Activated B cell treated with CpG ODN at 0.5 μM for 24 hours (primary cell): ENCODE results near the gene WAPL. TPM values are rescaled to one million over a fixed set of nuclear protein-coding genes. Genes with fewer than 3 reads are reported as not detected.
"Not testable (repeated sequence)": the region's sequence is repeated elsewhere in the genome, so short reads cannot be mapped to it uniquely, and the experiment has no call there.

Source experiments
- ATAC-seq: fragments of 200-7000 bp; cut with Tn5 transposase; one replicate; pipeline ENCODE4 v1.10.0; 2021; ENCODE audit warnings: low read depth, mild to moderate bottlenecking, moderate library complexity
- CTCF ChIA-PET: fragments of 350-600 bp; sonication (Branson Sonifier 250); formaldehyde crosslinking; loops from one replicate; lab custom pipeline; 2021; ENCODE audit warnings: antibody characterized with exemption; lab: Charles Lee
- POLR2A ChIA-PET: fragments of 350-600 bp; sonication (Branson Sonifier 250); formaldehyde crosslinking; loops from one replicate; lab custom pipeline; 2021; ENCODE audit warnings: antibody characterized with exemption; lab: Charles Lee
- DNase-seq: peaks from one replicate; pipeline ENCODE4 v3.0.0; 2022
- H3K27ac Mint-ChIP-seq: one replicate; pipeline ENCODE4 v1.8.0; 2020; ENCODE audit warnings: mixed read lengths
- H3K27me3 Mint-ChIP-seq: one replicate; pipeline ENCODE4 v1.8.0; 2021; ENCODE audit warnings: mixed read lengths
- H3K36me3 Mint-ChIP-seq: one replicate; pipeline ENCODE4 v1.8.0; 2021; ENCODE audit warnings: low read depth, mixed read lengths
- H3K4me1 Mint-ChIP-seq: one replicate; pipeline ENCODE4 v1.8.0; 2021; ENCODE audit warnings: mixed read lengths
- H3K4me3 Mint-ChIP-seq: one replicate; pipeline ENCODE4 v1.8.0; 2020; ENCODE audit warnings: mild to moderate bottlenecking, mixed read lengths
- H3K9me3 Mint-ChIP-seq: one replicate; pipeline ENCODE4 v1.8.0; 2020; ENCODE audit warnings: mixed read lengths
- CTCF ChIP-seq: fragments of 200-600 bp; IDR thresholded peaks from one replicate; pipeline ENCODE4 v1.8.0; 2022; ENCODE audit warnings: antibody characterized with exemption, mild to moderate bottlenecking
- intact Hi-C: fragments of 100-400 bp; cut with micrococcal nuclease; formaldehyde crosslinking; loops from one replicate; pipeline ENCODE4 v1.15.1; 2024
- total RNA-seq: library from RNA; stranded (reverse); gene quantifications from 2 replicates; pipeline ENCODE4 v1.2.3, GENCODE V29; 2022

Gene WAPL
- total RNA-seq: 35.9 and 38.5 TPM in 2 replicates

- ChIA-PET CTCF (no interaction called here), POLR2A (interaction anchor here (0.7 to 2.6 kb wide), 3 partner anchors 14 to 543 kb away, joined by 3 to 17 read pairs (median 4); no protein-coding TSS in a partner anchor)
- TF ChIP-seq CTCF: no peak
- intact Hi-C loops: loop anchor here (1.0 to 10.0 kb wide), 8 partner anchors 14 to 573 kb away; partner anchors contain the start of genes GLUD1 and SHLD2
- DNase-seq (peak; percentile 94), ATAC-seq (peak; percentile 91)
- peaks cover 41% of the 10 kb centered on the region for H3K4me1 Mint-ChIP-seq
- H3K27me3 Mint-ChIP-seq: peaks cover 5% of the 10 kb centered on the region
- no peaks in the 10 kb centered on the region for H3K9me3 Mint-ChIP-seq
- H3K4me3 Mint-ChIP-seq: peak within 1 kb of the TSS; percentile 92
- peaks cover 25% of the 10 kb centered on the region for H3K36me3 Mint-ChIP-seq
- peak within 1 kb of the TSS; percentile 80 for H3K27ac Mint-ChIP-seq
These were observed at the start of gene WAPL for GRCh38 chr10:86521678-86522509. TSS of gene WAPL (minus strand) at chr10:86521792. CDS start at chr10:86518069, 3,723 bp downstream.

GRCh38 chr10:86569335-86569734, 47.7 kb upstream of the WAPL start:
- no peak overlapping the region for H3K27ac Mint-ChIP-seq
- DNase-seq: no peak
- ATAC-seq: no peak
- peaks cover 11% of the 10 kb centered on the region for H3K27me3 Mint-ChIP-seq
- intact Hi-C loops: no loop called here
- CTCF ChIA-PET: no interaction called here
- POLR2A ChIA-PET: no interaction called here
- H3K9me3 Mint-ChIP-seq: peaks cover 3% of the 10 kb centered on the region
- TF ChIP-seq CTCF: no peak
- H3K4me3 Mint-ChIP-seq: no peak overlapping the region
- H3K4me1 Mint-ChIP-seq: no peaks in the 10 kb centered on the region
- H3K36me3 Mint-ChIP-seq: no peaks in the 10 kb centered on the region

GRCh38 chr10:86566518-86566917, 44.9 kb upstream of the WAPL start:
- H3K27me3 Mint-ChIP-seq: peaks cover 11% of the 10 kb centered on the region
- H3K36me3 Mint-ChIP-seq, H3K27ac Mint-ChIP-seq, H3K4me3 Mint-ChIP-seq, H3K4me1 Mint-ChIP-seq, intact Hi-C loops, H3K9me3 Mint-ChIP-seq, CTCF ChIA-PET, ATAC-seq, POLR2A ChIA-PET, DNase-seq: not testable (repeated sequence)

- POLR2A ChIA-PET, DNase-seq, H3K4me3 Mint-ChIP-seq, H3K27ac Mint-ChIP-seq, ATAC-seq, H3K9me3 Mint-ChIP-seq, CTCF ChIA-PET, H3K36me3 Mint-ChIP-seq, intact Hi-C loops, H3K4me1 Mint-ChIP-seq: not testable (repeated sequence)
- peaks cover 11% of the 10 kb centered on the region for H3K27me3 Mint-ChIP-seq
These were observed 41.7 kb upstream of the WAPL start for GRCh38 chr10:86563338-86563737.

- intact Hi-C loops, H3K4me1 Mint-ChIP-seq, POLR2A ChIA-PET, H3K4me3 Mint-ChIP-seq, CTCF ChIA-PET, DNase-seq, H3K27ac Mint-ChIP-seq, H3K36me3 Mint-ChIP-seq, ATAC-seq, H3K9me3 Mint-ChIP-seq, H3K27me3 Mint-ChIP-seq: not testable (repeated sequence)
These were observed 37.1 kb upstream of the WAPL start for GRCh38 chr10:86558695-86559094.

GRCh38 chr10:86556933-86557649, 35.5 kb upstream of the WAPL start:
- no peak for TF ChIP-seq CTCF
- ChIA-PET CTCF (no interaction called here), POLR2A (no interaction called here)
- H3K27ac Mint-ChIP-seq: no peak overlapping the region
- no peaks in the 10 kb centered on the region for H3K4me1 Mint-ChIP-seq
- DNase-seq (no peak), ATAC-seq (no peak)
- intact Hi-C loops: no loop called here
- peaks cover 6% of the 10 kb centered on the region for H3K27me3 Mint-ChIP-seq
- H3K9me3 Mint-ChIP-seq: no peaks in the 10 kb centered on the region
- no peaks in the 10 kb centered on the region for H3K36me3 Mint-ChIP-seq
- H3K4me3 Mint-ChIP-seq: no peak overlapping the region
